IMR-90 (cell line): ENCODE data around the gene CNTFR. TPM values are rescaled to one million over a fixed set of nuclear protein-coding genes. Genes with fewer than 3 reads are reported as not detected.

Experiments
- ATAC-seq: fragments of 200-7000 bp; cut with Tn5 transposase; 2 replicates; pipeline ENCODE4 v1.9.1; 2020; ENCODE audit warnings: low read depth, mild to moderate bottlenecking, moderate library complexity
- BruUV-seq: library from RNA; stranded (reverse); fragments of 400-500 nt; replicated peaks from 2 replicates; lab custom pipeline; 2021; lab: Mats Ljungman, UMichigan
- CTCF ChIA-PET: fragments of 300-600 bp; formaldehyde crosslinking; extraction: SDS; loops from one replicate; lab custom pipeline; 2021; ENCODE audit warnings: antibody characterized with exemption; lab: Yijun Ruan, JAX
- POLR2A ChIA-PET: fragments of 300-600 bp; sonication (Branson Sonifier 250); formaldehyde crosslinking; loops from one replicate; lab custom pipeline; 2022; ENCODE audit warnings: antibody characterized with exemption; ENCODE audit not compliant: unreplicated experiment; lab: Charles Lee
- DNase-seq: peaks from one replicate; pipeline ENCODE4 v3.0.0; 2013
- H2AFZ ChIP-seq: replicated peaks from 2 replicates; pipeline ENCODE3; 2013; ENCODE audit warnings: low read length, mild to moderate bottlenecking; ENCODE audit not compliant: poor library complexity
- H2AK5ac ChIP-seq: 2 replicates; pipeline ENCODE4 v1.6.1; 2013; ENCODE audit warnings: low read depth, low read length, inconsistent platforms
- H2AK9ac ChIP-seq: replicated peaks from 2 replicates; pipeline ENCODE3; 2013; ENCODE audit warnings: mild to moderate bottlenecking, low read depth, low read length, moderate library complexity; ENCODE audit not compliant: poor library complexity
- H2BK120ac ChIP-seq: 2 replicates; pipeline ENCODE4 v1.6.1; 2013; ENCODE audit warnings: low read depth, low read length, inconsistent platforms
- H2BK15ac ChIP-seq: 3 replicates; pipeline ENCODE4 v1.6.1; 2013; ENCODE audit warnings: low read depth, low read length, inconsistent platforms
- H2BK20ac ChIP-seq: 2 replicates; pipeline ENCODE4 v1.6.1; 2013; ENCODE audit warnings: low read depth, mild to moderate bottlenecking, inconsistent platforms, low read length, moderate library complexity
- H2BK5ac ChIP-seq: 2 replicates; pipeline ENCODE4 v1.6.1; 2013; ENCODE audit warnings: mild to moderate bottlenecking, low read depth, low read length, inconsistent platforms; ENCODE audit not compliant: poor library complexity, severe bottlenecking
- H3K14ac ChIP-seq: replicated peaks from 2 replicates; pipeline ENCODE4 v1.6.1; 2013; ENCODE audit warnings: low read depth, low read length, inconsistent platforms
- H3K18ac ChIP-seq: 2 replicates; pipeline ENCODE4 v1.6.1; 2013; ENCODE audit warnings: low read depth, low read length, control low read depth
- H3K23ac ChIP-seq: 2 replicates; pipeline ENCODE4 v1.6.1; 2013; ENCODE audit warnings: low read depth, low read length, inconsistent platforms
- H3K27ac ChIP-seq: 2 replicates; pipeline ENCODE4 v1.5.1; 2013; ENCODE audit warnings: mild to moderate bottlenecking, control low read depth, low read length; ENCODE audit not compliant: insufficient read depth
- H3K27me3 ChIP-seq: 2 replicates; pipeline ENCODE4 v1.6.1; 2013; ENCODE audit warnings: low read length; ENCODE audit not compliant: control insufficient read depth, insufficient read depth
- H3K36me3 ChIP-seq: 2 replicates; pipeline ENCODE4 v1.6.1; 2013; ENCODE audit warnings: low read length, mixed read lengths; ENCODE audit not compliant: control insufficient read depth, insufficient read depth
- H3K4ac ChIP-seq: 2 replicates; pipeline ENCODE4 v1.6.1; 2013; ENCODE audit warnings: low read depth, low read length, inconsistent platforms
- H3K4me1 ChIP-seq: 2 replicates; pipeline ENCODE4 v1.6.1; 2013; ENCODE audit warnings: low read length, mixed read lengths; ENCODE audit not compliant: control insufficient read depth, insufficient read depth
- H3K4me2 ChIP-seq: 2 replicates; pipeline ENCODE4 v1.6.1; 2013; ENCODE audit warnings: low read depth, mild to moderate bottlenecking, control low read depth, low read length, moderate library complexity
- H3K4me3 ChIP-seq: 2 replicates; pipeline ENCODE4 v1.5.1; 2013; ENCODE audit warnings: low read depth, mild to moderate bottlenecking, control low read depth, low read length, moderate library complexity; ENCODE audit not compliant: insufficient read depth
- H3K56ac ChIP-seq: 2 replicates; pipeline ENCODE4 v1.6.1; 2013; ENCODE audit warnings: low read length, inconsistent platforms; ENCODE audit not compliant: insufficient read depth; ENCODE audit errors: extremely low read depth
- H3K79me1 ChIP-seq, 2 experiments: 2 replicates each; pipeline ENCODE4 v1.6.1; 2013; ENCODE audit warnings: low read length in 2 of 2, inconsistent platforms in 1 of 2, low read depth in 1 of 2
- H3K9ac ChIP-seq: 2 replicates; pipeline ENCODE4 v1.6.1; 2013; ENCODE audit warnings: low read depth, low read length, control low read depth
- H3K9me1 ChIP-seq: 2 replicates; pipeline ENCODE4 v1.6.1; 2013; ENCODE audit warnings: low read length, inconsistent platforms; ENCODE audit not compliant: insufficient read depth
- H3K9me3 ChIP-seq: 2 replicates; pipeline ENCODE4 v1.6.1; 2013; ENCODE audit warnings: low read length; ENCODE audit not compliant: control insufficient read depth, insufficient read depth
- H4K20me1 ChIP-seq: 2 replicates; pipeline ENCODE4 v1.6.1; 2013; ENCODE audit warnings: low read length, inconsistent platforms; ENCODE audit not compliant: insufficient read depth
- H4K5ac ChIP-seq: 2 replicates; pipeline ENCODE4 v1.6.1; 2013; ENCODE audit warnings: mild to moderate bottlenecking, low read depth, low read length, control low read depth
- H4K8ac ChIP-seq, 2 experiments: 2 replicates each; pipeline ENCODE4 v1.6.1; 2013; ENCODE audit warnings: low read depth in 2 of 2, low read length in 2 of 2, control low read depth in 1 of 2, inconsistent platforms in 1 of 2
- H4K91ac ChIP-seq: 2 replicates; pipeline ENCODE4 v1.6.1; 2013; ENCODE audit warnings: low read depth, low read length, inconsistent platforms; ENCODE audit not compliant: insufficient read depth
- CEBPB ChIP-seq: IDR thresholded peaks from 2 replicates; pipeline ENCODE4 v1.6.1; 2012; ENCODE audit warnings: low read depth, low read length, improper control_type of control experiment
- RCOR1 ChIP-seq: IDR thresholded peaks from 2 replicates; pipeline ENCODE4 v1.6.1; 2012; ENCODE audit warnings: mild to moderate bottlenecking, low read length, improper control_type of control experiment; ENCODE audit not compliant: insufficient replicate concordance
- WGBS, 2 experiments: methylation state at CpG; one replicate each; pipeline versions ENCODE4 v1.1.5 to v1.1.7; 2013; ENCODE audit warnings: missing lambda C conversion rate in 2 of 2; ENCODE audit not compliant: insufficient read length in 1 of 2; ENCODE audit errors: extremely low coverage in 2 of 2; 5-methylcytosine and 5-hydroxymethylcytosine counted together
- dilution Hi-C: fragments of 300-500 bp; cut with HindIII; formaldehyde crosslinking; loops from one replicate; pipeline ENCODE4 v1.14.3; 2018; ENCODE audit warnings: low sequenced_read_pairs; ENCODE audit not compliant: unreplicated experiment
- in situ Hi-C: fragments of 300-500 bp; cut with MboI; formaldehyde crosslinking; loops from 3 replicates; pipeline ENCODE4 v1.14.3; 2019; ENCODE audit warnings: low sequenced_read_pairs, inconsistent platforms, mixed read lengths
- intact Hi-C: fragments of 100-400 bp; cut with micrococcal nuclease; formaldehyde crosslinking; loops from 2 replicates; pipeline ENCODE4 v1.10.0; 2022
- polyA plus RNA-seq, 3 experiments: library from polyadenylated mRNA; depleted of rRNA; stranded (reverse); fragments of >200 nt; gene quantifications; 2 replicates each; pipeline ENCODE4 v1.2.3, GENCODE V29; 2012; ENCODE audit warnings: low replicate concordance in 1 of 3
- total RNA-seq: library from RNA; depleted of rRNA; stranded (reverse); fragments of >200 nt; gene quantifications from 2 replicates; pipeline ENCODE4 v1.2.3, GENCODE V29; 2012
- TF ChIP-seq, protein P1 (sequence below): conservative IDR thresholded peaks from 2 replicates; pipeline ENCODE4 v1.5.1; 2012; ENCODE audit warnings: mild to moderate bottlenecking, low read depth, low read length, improper control_type of control experiment
- TF ChIP-seq, protein P2 (sequence below): fragments of 150-350 bp; IDR thresholded peaks from 2 replicates; pipeline ENCODE4 v1.6.1; 2016; ENCODE audit warnings: low read depth, mild to moderate bottlenecking, low read length, moderate library complexity, borderline replicate concordance

CNTFR gene
- total and polyA plus RNA-seq, 2 of the 4 experiments (the other 2 are of a cell fraction) = not detected

DNA sequence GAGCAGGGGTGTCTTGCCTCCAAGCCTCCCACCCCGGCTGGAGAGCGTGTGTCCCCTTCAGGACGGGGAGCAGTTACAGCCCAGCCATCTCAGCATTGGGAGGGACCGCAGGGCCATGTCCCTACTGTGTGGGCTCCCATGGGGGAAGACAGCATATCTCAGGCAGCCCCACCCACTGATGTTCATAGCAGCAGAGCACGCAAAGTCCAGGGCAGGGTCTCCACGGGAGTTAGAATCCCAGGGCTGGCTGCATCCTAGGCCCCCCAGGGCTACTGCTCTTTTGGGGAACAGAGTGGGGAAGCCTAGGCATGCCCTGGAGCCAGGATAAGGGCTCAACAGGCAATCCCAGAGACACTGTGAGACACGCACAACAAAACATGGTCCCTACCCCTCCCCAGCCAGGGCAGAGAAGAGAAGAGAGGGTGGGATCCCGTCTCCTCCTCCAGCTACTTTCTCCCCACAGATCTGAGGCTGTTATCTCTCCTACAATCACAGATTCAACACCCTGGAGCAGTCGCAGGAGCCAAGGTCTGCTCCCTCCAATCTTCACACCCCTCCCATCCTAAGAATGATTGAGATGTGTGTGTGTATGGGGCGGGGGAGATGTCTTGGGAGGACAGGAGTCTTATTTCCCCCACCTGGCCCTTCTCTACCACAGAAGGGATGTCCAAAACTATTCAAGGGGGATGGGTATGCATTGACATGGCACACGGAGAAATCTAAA lies 3.4 kb downstream of the CNTFR start:
- H2BK20ac ChIP-seq = no peak overlapping the region
- H4K20me1 ChIP-seq = peaks cover 5% of the 10 kb centered on the region
- H3K4me2 ChIP-seq = no peak overlapping the region
- H2AFZ ChIP-seq = no peak overlapping the region
- no peak overlapping the region for H3K23ac ChIP-seq
- H2AK5ac ChIP-seq = no peak overlapping the region
- no peak overlapping the region for H4K91ac ChIP-seq
- ATAC-seq (no peak), DNase-seq (no peak)
- no peaks in the 10 kb centered on the region; the same call in 1 of the 2 replicates for H3K9me1 ChIP-seq
- no peak overlapping the region for H4K5ac ChIP-seq
- TF ChIP-seq, protein P1, sequence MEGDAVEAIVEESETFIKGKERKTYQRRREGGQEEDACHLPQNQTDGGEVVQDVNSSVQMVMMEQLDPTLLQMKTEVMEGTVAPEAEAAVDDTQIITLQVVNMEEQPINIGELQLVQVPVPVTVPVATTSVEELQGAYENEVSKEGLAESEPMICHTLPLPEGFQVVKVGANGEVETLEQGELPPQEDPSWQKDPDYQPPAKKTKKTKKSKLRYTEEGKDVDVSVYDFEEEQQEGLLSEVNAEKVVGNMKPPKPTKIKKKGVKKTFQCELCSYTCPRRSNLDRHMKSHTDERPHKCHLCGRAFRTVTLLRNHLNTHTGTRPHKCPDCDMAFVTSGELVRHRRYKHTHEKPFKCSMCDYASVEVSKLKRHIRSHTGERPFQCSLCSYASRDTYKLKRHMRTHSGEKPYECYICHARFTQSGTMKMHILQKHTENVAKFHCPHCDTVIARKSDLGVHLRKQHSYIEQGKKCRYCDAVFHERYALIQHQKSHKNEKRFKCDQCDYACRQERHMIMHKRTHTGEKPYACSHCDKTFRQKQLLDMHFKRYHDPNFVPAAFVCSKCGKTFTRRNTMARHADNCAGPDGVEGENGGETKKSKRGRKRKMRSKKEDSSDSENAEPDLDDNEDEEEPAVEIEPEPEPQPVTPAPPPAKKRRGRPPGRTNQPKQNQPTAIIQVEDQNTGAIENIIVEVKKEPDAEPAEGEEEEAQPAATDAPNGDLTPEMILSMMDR = no peak
- TF ChIP-seq CEBPB = no peak
- TF ChIP-seq RCOR1 = no peak
- TF ChIP-seq, protein P2, sequence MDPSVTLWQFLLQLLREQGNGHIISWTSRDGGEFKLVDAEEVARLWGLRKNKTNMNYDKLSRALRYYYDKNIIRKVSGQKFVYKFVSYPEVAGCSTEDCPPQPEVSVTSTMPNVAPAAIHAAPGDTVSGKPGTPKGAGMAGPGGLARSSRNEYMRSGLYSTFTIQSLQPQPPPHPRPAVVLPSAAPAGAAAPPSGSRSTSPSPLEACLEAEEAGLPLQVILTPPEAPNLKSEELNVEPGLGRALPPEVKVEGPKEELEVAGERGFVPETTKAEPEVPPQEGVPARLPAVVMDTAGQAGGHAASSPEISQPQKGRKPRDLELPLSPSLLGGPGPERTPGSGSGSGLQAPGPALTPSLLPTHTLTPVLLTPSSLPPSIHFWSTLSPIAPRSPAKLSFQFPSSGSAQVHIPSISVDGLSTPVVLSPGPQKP = no peak
- H3K27me3 ChIP-seq = peaks cover 95% of the 10 kb centered on the region
- ChIA-PET CTCF (no interaction called here), POLR2A (no interaction called here)
- dilution Hi-C loops (no loop called here), intact Hi-C loops (no loop called here), in situ Hi-C loops (no loop called here)
- no peaks in the 10 kb centered on the region; the same call in 1 of the 2 replicates for H3K4me1 ChIP-seq
- H3K18ac ChIP-seq = no peak overlapping the region
- no peak overlapping the region for H2BK120ac ChIP-seq
- H3K9me3 ChIP-seq = no peaks in the 10 kb centered on the region
- H3K9ac ChIP-seq = no peak overlapping the region
- no peak overlapping the region for H3K4me3 ChIP-seq
- no peak overlapping the region for H3K27ac ChIP-seq
- no peaks in the 10 kb centered on the region for H3K79me1 ChIP-seq
- H2AK9ac ChIP-seq = no peak overlapping the region
- H3K4ac ChIP-seq = no peak overlapping the region
- no TSS peak for BruUV-seq
- no peak overlapping the region for H2BK5ac ChIP-seq
- H2BK15ac ChIP-seq = no peak overlapping the region
- no peak overlapping the region for H3K14ac ChIP-seq
- 8% methylated on average over 5 of the region's 11 CpGs; no CpG with 5 or more reads in 1 of the 2 experiments for WGBS, 2 experiments
- no peak overlapping the region for H3K56ac ChIP-seq
- no peaks in the 10 kb centered on the region for H3K36me3 ChIP-seq
- no peak overlapping the region for H4K8ac ChIP-seq
